Measurements from ENCODE around the gene EBI3.
"Not testable (repeated sequence)": the region's sequence is repeated elsewhere in the genome, so short reads cannot be mapped to it uniquely, and the experiment has no call there.

EBI3 gene

GRCh38 chr19:4278419-4279266 is 49.3 kb downstream of the EBI3 start, which contains the start of gene SHD:
TSS of gene SHD (plus strand) at chr19:4279266. CDS start at chr19:4280064, 798 bp downstream.
- DNase-seq (ENCODE audit: low read depth): no peak

- DNase-seq (ENCODE audit: low read depth): no peak
Measured at GRCh38 chr19:4279267-4279529, 49.9 kb downstream of the EBI3 start.

GRCh38 chr19:4279530-4280422 is 50.5 kb downstream of the EBI3 start:
- DNase-seq (ENCODE audit: low read depth): no peak

GRCh38 chr19:4284176-4284958 is 55.0 kb downstream of the EBI3 start:
- no peak for DNase-seq (ENCODE audit: low read depth)

- no peak for DNase-seq (ENCODE audit: low read depth)
Measured at GRCh38 chr19:4284974-4285373, 55.7 kb downstream of the EBI3 start.

- DNase-seq (ENCODE audit: low read depth): not testable (repeated sequence)
Measured at GRCh38 chr19:4286141-4286540, 56.8 kb downstream of the EBI3 start.

All from CMK (cell line).